Fibroblast of pulmonary artery (primary cell): Measurements from ENCODE around the gene ICA1.

Source experiments
- DNase-seq: peaks from one replicate; pipeline ENCODE4 v3.0.0-alpha.2; 2010; ENCODE audit warnings: low read depth
- H3K4me3 ChIP-seq: replicated peaks from 2 replicates; pipeline ENCODE4 v1.5.1; 2011; ENCODE audit warnings: low read depth, mild to moderate bottlenecking, control low read depth, low read length, moderate library complexity
- CTCF ChIP-seq: IDR thresholded peaks from 2 replicates; pipeline ENCODE4 v1.5.1; 2011; ENCODE audit warnings: mild to moderate bottlenecking, control low read depth, low read length, inconsistent platforms; ENCODE audit errors: missing control alignments

The ICA1 gene

GRCh38 chr7:8215648-8216333 lies 46.2 kb downstream of the ICA1 start:
- H3K4me3 ChIP-seq = no peak overlapping the region
- TF ChIP-seq CTCF = no peak

GRCh38 chr7:8214244-8214824 lies 47.6 kb downstream of the ICA1 start:
- no peak overlapping the region for H3K4me3 ChIP-seq
- DNase-seq = no peak
- no peak for TF ChIP-seq CTCF

More at GRCh38 chr7:8215648-8216333, 46.2 kb downstream of the ICA1 start:
- DNase-seq = no peak

GRCh38 chr7:8213381-8213780 lies 48.6 kb downstream of the ICA1 start:
- no peak for TF ChIP-seq CTCF
- H3K4me3 ChIP-seq = no peak overlapping the region
- DNase-seq = no peak

- no peak for TF ChIP-seq CTCF
- no peak for DNase-seq
- H3K4me3 ChIP-seq = no peak overlapping the region
These were observed 49.3 kb downstream of the ICA1 start for GRCh38 chr7:8212638-8213037.

GRCh38 chr7:8211725-8212096 lies 50.3 kb downstream of the ICA1 start:
- no peak for TF ChIP-seq CTCF
- no peak overlapping the region for H3K4me3 ChIP-seq
- no peak for DNase-seq

- no peak for DNase-seq
- no peak for TF ChIP-seq CTCF
- H3K4me3 ChIP-seq = no peak overlapping the region
These were observed 50.9 kb downstream of the ICA1 start for GRCh38 chr7:8210845-8211724.
